Measurements from ENCODE around the gene RBMXL3.
"Not testable (repeated sequence)": the region's sequence is repeated elsewhere in the genome, so short reads cannot be mapped to it uniquely, and the experiment has no call there.

Gene RBMXL3

DNA sequence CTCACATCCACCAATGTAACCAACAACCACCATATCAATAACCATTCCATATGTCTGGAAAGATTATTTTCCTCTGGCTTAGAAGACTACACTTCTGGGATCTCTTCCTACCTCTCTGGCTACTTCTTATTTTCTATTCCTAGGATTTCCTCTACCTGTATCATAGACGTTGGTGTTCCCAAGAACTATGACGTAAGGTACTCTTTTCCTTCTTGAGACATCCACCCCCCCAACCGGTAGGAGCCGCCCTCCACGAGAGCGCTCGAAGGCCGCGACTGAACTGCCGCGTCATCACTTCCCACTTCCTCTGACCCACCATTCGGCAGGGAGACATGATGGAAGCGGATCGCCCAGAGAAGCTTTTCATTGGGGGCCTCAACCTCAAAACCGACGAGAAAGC is at the start of gene RBMXL3:
Gene RBMXL3 (plus strand): TSS at position 301 of the 400 bp plus-strand sequence. CDS start 32 bp downstream, at position 333.
- no peak for DNase-seq

GRCh38 chrX:115142057-115142456 is 47.2 kb upstream of the RBMXL3 start:
- DNase-seq: no peak

GRCh38 chrX:115147220-115147619 is 42.0 kb upstream of the RBMXL3 start:
- DNase-seq: no peak

DNA sequence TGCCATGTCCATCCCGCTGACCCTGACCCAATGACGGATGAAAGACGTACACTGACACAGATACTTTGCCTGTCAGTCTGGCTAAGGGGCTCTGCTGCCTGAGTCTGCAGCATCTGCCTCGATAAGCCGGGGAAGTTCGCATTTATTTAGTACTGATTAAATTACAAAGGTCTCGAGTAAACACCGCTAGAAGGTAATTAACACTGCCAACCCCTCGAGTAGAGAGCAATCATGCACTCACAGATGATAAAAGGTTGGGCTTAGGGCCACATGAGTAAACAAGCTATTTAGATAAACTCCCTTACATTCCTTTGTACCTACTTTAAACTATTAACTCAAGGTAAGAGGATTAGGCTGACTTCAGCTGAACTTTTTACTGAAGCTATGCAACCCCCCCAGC is 16.0 kb upstream of the RBMXL3 start:
- DNase-seq: no peak

DNA sequence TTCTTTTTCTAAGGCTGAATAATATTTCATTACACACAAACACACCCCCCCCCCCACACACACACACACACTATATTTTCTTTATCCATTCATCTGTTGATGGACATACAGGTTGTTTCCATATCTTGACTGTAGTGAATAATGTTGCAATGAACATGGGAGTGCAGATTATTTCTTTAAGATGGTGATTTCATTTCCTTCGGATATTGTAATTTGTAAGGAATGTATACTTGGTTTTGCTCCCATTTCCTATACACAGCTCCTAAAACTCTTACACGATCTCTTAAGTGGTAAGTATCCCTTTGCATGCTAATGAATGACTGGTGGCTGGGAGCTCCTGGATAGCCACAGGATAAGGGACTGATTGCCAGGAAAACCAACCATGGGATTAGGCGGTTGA is 14.7 kb upstream of the RBMXL3 start:
- no peak for DNase-seq

DNA sequence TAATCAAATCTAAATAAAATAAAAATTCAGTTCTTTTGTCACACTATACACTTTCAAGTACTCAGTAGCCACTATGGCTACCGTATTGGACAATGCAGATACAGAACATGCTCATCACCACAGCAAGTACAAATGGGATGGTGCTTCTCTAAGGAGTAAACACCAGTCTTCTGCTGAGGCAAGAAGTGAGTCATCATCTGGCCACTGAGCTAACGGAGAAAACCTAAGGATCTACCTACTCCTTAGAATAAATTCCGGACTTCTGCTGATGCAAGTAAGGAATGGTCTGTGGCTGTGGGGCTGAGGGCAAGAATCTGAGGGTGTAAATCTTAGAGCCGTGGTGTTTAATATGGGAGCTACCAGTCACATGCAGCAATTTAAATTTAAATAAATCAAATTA is 11.3 kb upstream of the RBMXL3 start:
- DNase-seq: no peak

DNA sequence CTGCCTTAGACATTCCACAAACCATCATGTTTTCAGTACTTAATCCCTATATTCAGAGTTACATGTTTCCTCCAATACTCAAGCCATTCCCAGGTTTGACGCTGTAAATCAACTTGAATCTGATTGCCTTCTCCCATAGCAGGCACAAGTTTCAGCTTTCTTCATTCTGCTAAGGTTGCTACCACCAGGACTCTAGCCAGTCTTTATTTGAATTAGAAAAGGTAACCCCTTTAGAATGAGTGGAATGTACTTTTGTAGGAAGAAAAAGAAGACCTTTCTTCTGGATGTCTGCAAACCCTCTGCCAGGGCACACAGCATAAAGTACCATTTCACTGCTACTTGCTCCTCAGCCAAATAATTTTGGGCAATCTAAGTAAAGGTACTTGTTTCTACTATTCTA is 10.7 kb upstream of the RBMXL3 start:
- no peak for DNase-seq

DNA sequence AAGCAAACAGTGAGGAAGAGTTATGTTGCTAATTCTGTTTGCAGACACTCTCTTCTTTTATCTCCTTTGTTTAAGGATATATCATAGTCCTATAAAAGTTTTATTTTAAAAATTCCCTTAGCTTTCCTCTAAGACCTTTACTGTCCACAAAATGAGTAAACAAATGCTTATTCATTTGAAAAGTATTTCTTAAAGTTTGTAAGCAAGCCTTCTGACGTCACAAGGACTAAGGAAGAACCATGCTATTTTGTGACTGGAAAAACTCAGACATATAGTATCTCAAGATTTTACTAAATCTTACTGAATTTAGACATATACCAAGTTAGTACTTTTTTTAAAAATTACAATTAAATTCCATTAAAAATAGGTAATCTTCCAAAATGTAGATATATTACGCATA is 5.2 kb upstream of the RBMXL3 start:
- no peak for DNase-seq

DNA sequence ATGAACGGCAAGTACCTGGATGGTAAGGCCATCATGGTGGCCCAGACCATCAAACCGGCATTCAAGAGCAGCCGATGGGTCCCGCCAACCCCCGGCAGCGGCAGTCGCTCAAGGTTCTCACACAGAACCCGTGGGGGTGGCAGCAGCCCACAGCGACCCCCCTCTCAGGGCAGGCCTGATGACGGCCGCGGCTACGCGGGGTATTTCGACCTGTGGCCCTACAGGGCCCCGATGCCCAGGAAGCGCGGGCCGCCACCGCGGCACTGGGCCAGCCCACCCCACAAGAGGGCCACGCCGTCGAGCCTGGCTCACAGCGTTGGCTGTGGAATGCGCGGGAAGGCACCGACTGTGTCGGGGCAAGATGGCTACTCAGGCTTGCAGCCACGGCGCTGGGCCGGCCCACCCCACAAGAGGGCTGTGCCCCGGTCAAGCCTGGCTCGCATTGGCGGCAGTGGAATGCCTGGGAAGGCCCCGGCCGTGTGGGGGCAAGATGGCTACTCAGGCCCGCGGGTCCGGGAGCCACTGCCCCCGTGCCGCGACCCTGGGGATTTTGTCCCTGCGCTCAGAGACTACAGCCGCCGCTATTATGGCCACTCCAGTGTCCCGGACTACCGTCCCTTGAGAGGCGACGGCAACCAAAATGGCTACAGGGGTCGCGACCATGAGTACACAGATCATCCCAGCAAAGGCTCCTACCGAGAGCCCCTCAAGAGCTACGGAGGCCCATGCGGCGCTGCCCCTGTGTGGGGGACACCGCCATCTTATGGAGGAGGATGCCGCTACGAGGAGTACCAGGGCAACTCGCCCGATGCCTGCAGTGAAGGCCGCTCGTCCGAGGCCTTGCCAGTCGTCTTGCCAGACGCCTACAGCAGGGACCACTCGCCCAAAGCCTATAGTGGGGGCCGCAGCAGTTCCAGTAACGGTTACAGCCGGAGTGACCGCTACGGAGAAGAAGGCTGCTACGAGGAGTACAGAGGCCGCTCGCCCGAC is 731 bp downstream of the RBMXL3 start:
- no peak for DNase-seq

GRCh38 chrX:115190636-115191489 is 1.7 kb downstream of the RBMXL3 start:
- no peak for DNase-seq

DNA sequence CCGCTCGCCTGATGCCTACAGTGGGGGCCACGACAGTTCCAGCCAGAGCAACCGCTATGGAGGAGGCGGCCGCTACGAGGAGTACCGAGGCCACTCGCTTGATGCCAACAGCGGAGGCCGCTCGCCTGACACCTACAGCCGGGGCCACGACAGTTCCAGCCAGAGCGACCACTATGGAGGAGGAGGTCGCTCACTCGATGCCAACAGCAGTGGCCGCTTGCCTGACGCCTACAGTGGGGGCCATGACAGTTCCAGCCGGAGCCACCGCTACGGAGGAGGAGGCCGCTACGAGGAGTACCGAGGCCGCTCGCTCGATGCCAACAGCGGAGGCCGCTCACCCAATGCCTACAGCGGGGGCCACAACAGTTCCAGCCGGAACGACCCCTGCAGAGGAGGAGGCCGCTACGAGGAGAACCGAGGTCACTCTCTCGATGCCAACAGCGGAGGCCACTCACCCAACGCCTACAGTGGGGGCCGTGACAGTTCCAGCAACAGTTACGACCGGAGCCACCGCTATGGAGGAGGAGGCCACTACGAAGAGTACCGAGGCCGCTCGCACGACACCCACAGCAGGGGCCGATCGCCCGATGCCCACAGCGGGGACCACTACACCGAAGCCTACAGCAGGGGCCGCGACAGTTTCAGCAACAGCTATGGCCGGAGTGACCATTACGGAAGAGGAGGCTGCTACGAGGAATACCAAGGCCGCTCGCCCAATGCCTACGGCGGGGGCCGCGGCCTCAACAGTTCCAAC is 2.5 kb downstream of the RBMXL3 start:
- no peak for DNase-seq

GRCh38 chrX:115192244-115192700 is 3.1 kb downstream of the RBMXL3 start:
- DNase-seq: no peak

DNA sequence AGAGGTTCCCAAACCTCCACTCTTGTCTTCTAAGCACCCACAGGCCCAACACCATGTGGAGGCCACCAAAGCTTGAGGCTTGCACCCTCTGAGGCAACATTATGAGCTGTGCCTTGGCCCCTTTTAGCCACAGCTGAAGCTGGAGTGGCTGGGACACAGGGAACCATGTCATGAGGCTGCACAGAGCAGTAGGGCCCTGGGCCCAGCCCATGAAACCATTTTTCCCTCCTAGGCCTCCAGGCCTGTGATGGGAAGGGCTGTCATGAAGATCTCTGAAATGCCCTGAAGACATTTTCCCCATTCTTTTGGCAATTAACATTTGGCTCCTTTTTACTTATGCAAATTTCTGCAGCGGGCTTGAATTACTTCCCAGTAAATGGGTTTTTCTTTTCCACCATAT is 14.8 kb downstream of the RBMXL3 start:
- no peak for DNase-seq

GRCh38 chrX:115209547-115209946 is 20.3 kb downstream of the RBMXL3 start:
- not testable (repeated sequence) for DNase-seq

DNA sequence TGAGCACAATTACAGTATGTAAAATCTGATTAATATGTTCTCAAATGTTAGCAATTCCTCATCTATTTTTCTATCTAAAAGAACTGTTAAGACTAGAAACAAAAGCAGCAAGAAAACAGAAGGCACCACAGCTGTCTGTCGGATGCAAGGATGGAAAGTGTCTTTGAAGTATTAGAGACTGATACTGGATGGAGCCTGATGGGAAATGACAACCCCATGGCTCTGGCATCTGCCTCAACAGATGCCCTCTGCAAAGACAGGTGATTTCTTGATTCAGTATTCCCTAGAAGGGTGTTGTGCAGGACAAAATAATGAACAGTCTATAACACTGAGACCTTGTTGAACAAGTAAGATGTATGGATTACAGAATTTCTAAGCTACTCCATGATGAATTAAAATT is 24.9 kb downstream of the RBMXL3 start:
- no peak for DNase-seq

- no peak for DNase-seq
These were observed 25.4 kb downstream of the RBMXL3 start for GRCh38 chrX:115214605-115215004.

- not testable (repeated sequence) for DNase-seq
These were observed 28.1 kb downstream of the RBMXL3 start for GRCh38 chrX:115217346-115217745.

DNA sequence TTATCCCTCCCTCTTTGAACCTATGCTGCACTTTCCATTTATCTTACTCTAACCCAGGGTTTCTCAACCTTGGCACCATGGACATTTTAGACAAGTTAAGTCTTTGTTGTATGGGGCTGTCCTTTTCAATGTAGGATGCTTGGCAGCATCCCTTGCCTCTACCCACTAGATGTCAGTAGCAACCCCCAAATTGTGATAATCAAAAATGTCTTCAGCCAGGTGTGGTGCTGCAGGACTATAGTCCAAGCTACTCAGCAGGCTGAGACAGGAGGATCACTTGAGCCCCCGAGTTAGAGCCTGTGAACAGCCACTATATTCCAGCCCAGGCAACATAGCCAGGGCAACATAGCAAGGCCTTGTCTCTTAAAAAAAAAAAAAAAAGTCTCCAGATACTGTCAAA is 37.7 kb downstream of the RBMXL3 start:
- DNase-seq: no peak

DNA sequence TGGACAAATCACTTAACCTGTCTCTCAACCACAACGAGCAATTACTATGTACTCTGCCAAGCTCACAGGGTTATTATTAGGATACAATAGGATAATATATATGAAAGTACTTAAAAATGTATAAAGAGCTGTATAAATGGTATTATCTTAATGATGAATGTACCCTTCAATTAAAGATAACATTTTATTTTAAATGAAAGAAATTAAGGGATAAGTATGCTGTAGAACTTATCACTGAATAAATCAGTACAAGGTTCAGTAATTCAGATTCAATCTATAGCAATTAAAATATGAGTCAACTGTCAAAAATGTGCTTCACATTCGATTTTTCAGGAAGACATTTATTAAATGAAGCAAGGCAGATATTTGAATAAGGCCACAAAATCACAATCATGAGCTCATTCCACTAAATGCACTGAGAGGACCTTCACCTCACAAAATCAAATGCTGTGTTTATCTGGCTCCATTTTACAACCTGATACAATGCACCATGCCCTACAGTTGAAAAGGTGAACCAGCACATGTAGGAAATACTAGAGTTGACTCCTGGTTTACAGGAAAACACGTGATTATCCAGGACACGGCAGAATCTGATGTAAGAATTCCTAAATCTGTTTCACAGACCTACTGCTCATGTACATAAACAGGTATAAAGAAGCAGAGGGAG is 40.3 kb downstream of the RBMXL3 start:
- DNase-seq: no peak

DNA sequence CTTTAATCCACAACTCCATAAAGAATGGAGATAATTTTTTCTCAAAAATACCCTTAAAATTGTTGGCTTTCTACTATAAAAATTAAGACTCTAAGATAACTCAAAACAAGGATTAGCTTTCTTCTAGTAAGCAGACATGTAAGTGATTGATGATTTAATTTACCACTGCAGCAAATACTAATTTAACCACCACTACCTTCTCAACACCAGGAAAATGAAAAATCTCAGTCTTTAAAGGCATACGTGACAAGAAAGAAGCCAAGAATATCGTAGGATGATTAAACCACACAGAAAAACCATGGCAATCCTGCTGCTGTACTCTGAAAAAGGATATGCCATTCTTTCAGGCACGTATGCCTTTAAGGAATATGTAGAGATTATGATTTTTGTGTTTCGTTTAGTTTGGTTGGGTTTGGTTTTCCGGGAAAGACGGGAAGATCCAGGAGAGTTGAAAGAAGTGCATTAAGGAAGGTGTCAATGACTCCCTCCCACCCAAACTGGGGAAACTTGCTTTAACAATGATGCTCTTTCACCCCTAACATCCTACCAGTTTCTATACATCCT is 43.8 kb downstream of the RBMXL3 start:
- no peak for DNase-seq

GRCh38 chrX:115233497-115234455 is 44.6 kb downstream of the RBMXL3 start, which contains the start of gene LRCH2:
TSS of gene LRCH2 (minus strand) at chrX:115234096. CDS start at chrX:115234041, 55 bp downstream.
- no peak for DNase-seq

Data from activated CD8-positive, alpha-beta memory T cell treated with anti-CD3 and anti-CD28 coated beads, Interleukin-2, amount 50 U/mL, for 4 hours (primary cell).